Measurements from ENCODE around the gene BOLA3. TPM values are rescaled to one million over a fixed set of nuclear protein-coding genes. Genes with fewer than 3 reads are reported as not detected.

Gene BOLA3
- total and polyA plus RNA-seq, 2 donors (not counting 1 experiment from before 2014, with no cell fraction given) = 6.5 to 8.5 TPM

GRCh38 chr2:74093426-74093825, 54.3 kb downstream of the BOLA3 start:
- TF ChIP-seq EZH2 (IDR thresholded peaks at IDR 0.05; ENCODE audit: borderline replicate concordance, insufficient read depth, low read depth, low read length, poor library complexity, severe bottlenecking) (no peak), CTCF (IDR thresholded peaks at IDR 0.05) (no peak)
- Mint-ChIP-seq H3K27ac (no peak overlapping the region), H3K4me3 (no peak overlapping the region), H3K4me1 (no peaks in the 10 kb centered on the region), H3K27me3 (no peaks in the 10 kb centered on the region), H3K9me3 (ENCODE audit: insufficient read depth) (no peaks in the 10 kb centered on the region)
- Histone ChIP-seq H3K9me3 (ENCODE audit: control extremely low read depth in 1 of 3, control insufficient read depth in 2 of 3, insufficient read depth in 1 of 3, low read length in 2 of 3) (no peaks in the 10 kb centered on the region), H3K4me1 (ENCODE audit: control insufficient read depth in 2 of 2, insufficient read depth in 2 of 2, low read length in 2 of 2) (no peaks in the 10 kb centered on the region), H3K79me2 (ENCODE audit: control insufficient read depth, insufficient read depth, low read length) (no peaks in the 10 kb centered on the region), H3K27me3 (replicated peaks in 1 of 4; ENCODE audit: control extremely low read depth in 1 of 4, control insufficient read depth in 3 of 4, insufficient read depth in 4 of 4, low read length in 3 of 4) (no peaks in the 10 kb centered on the region), H3K9ac (ENCODE audit: low read length) (no peak overlapping the region), H2AFZ (ENCODE audit: insufficient read depth, low read depth, low read length, poor library complexity, severe bottlenecking) (no peak overlapping the region), H3K36me3 (replicated peaks in 1 of 2; ENCODE audit: control extremely low read depth in 1 of 2, control insufficient read depth in 1 of 2, extremely low read depth in 1 of 2, insufficient read depth in 2 of 2, low read length in 1 of 2) (peaks cover 1 to 70% of the 10 kb centered on the region in 2 experiments), H4K20me1 (ENCODE audit: control insufficient read depth, insufficient read depth, low read length, poor library complexity, severe bottlenecking) (no peaks in the 10 kb centered on the region), H3K4me3 (ENCODE audit: control extremely low read depth in 1 of 5, extremely low read depth in 1 of 5, insufficient read depth in 1 of 5, low read depth in 2 of 5, low read length in 4 of 5) (no peak overlapping the region), H3K27ac (ENCODE audit: low read length in 2 of 2) (no peak overlapping the region), H3K4me2 (replicated peaks; ENCODE audit: low read depth, low read length, poor library complexity, severe bottlenecking) (no peak overlapping the region)
- ChIA-PET POLR2A (no interaction called here), CTCF (interaction anchor here (0.5 kb wide), 1 partner anchor 127 kb away, joined by 4 read pairs; no protein-coding TSS in a partner anchor)
- 94% methylated on average over 10 of the region's 13 CpGs for WGBS (ENCODE audit: insufficient coverage)
- intact Hi-C loops (cut with micrococcal nuclease) = no loop called here
- no peak for ATAC-seq (ENCODE audit: low read depth)
- DNase-seq = no peak

DNA sequence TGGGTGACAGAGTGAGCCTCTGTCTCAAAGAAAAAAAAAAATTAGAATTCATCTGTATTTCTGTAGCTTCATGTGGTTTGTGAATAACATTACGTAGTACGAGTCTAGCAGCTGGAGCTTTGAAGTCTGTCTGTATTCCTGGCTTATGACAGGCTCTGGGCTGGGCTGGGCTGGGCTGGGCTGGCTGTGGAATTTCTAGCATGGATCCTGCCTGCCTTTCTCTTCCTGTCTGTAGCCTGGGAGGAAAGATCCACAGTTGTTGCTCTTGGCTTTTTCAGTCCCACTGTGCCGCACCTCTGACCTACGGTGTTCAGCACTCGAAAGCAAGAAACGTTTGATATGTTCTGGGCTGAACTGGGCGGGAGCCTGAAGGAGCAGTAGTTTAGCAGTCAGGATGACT, 55.4 kb downstream of the BOLA3 start:
- no peaks in the 10 kb centered on the region for H4K20me1 ChIP-seq (ENCODE audit: control insufficient read depth, insufficient read depth, low read length, poor library complexity, severe bottlenecking)
- H3K4me2 ChIP-seq (replicated peaks; ENCODE audit: low read depth, low read length, poor library complexity, severe bottlenecking) = no peak overlapping the region
- H2AFZ ChIP-seq (ENCODE audit: insufficient read depth, low read depth, low read length, poor library complexity, severe bottlenecking) = no peak overlapping the region
- H3K27ac ChIP-seq (ENCODE audit: low read length in 2 of 2) = no peak overlapping the region
- H3K27ac Mint-ChIP-seq = no peak overlapping the region
- no peaks in the 10 kb centered on the region for H3K27me3 ChIP-seq (replicated peaks in 1 of 4; ENCODE audit: control extremely low read depth in 1 of 4, control insufficient read depth in 3 of 4, insufficient read depth in 4 of 4, low read length in 3 of 4)
- no peak overlapping the region for H3K9ac ChIP-seq (ENCODE audit: low read length)
- intact Hi-C loops (cut with micrococcal nuclease) = no loop called here
- 99% methylated on average over 7 of the region's 7 CpGs for WGBS (ENCODE audit: insufficient coverage)
- no peaks in the 10 kb centered on the region for H3K4me1 Mint-ChIP-seq
- no peaks in the 10 kb centered on the region for H3K79me2 ChIP-seq (ENCODE audit: control insufficient read depth, insufficient read depth, low read length)
- no peak overlapping the region for H3K4me3 ChIP-seq (ENCODE audit: control extremely low read depth in 1 of 5, extremely low read depth in 1 of 5, insufficient read depth in 1 of 5, low read depth in 2 of 5, low read length in 4 of 5)
- H3K4me3 Mint-ChIP-seq = no peak overlapping the region
- CTCF ChIA-PET = no interaction called here
- no peaks in the 10 kb centered on the region for H3K4me1 ChIP-seq (ENCODE audit: control insufficient read depth in 2 of 2, insufficient read depth in 2 of 2, low read length in 2 of 2)
- no peaks in the 10 kb centered on the region for H3K9me3 ChIP-seq (ENCODE audit: control extremely low read depth in 1 of 3, control insufficient read depth in 2 of 3, insufficient read depth in 1 of 3, low read length in 2 of 3)
- no peak for TF ChIP-seq CTCF (IDR thresholded peaks at IDR 0.05)
- TF ChIP-seq EZH2 (IDR thresholded peaks at IDR 0.05; ENCODE audit: borderline replicate concordance, insufficient read depth, low read depth, low read length, poor library complexity, severe bottlenecking) = no peak
- H3K36me3 ChIP-seq (replicated peaks in 1 of 2; ENCODE audit: control extremely low read depth in 1 of 2, control insufficient read depth in 1 of 2, extremely low read depth in 1 of 2, insufficient read depth in 2 of 2, low read length in 1 of 2) = peaks cover 2 to 79% of the 10 kb centered on the region in 2 experiments
- H3K27me3 Mint-ChIP-seq = no peaks in the 10 kb centered on the region
- ATAC-seq (ENCODE audit: low read depth) (no peak), DNase-seq (no peak)
- no peaks in the 10 kb centered on the region for H3K9me3 Mint-ChIP-seq (ENCODE audit: insufficient read depth)
- POLR2A ChIA-PET = no interaction called here
